ENCODE results near the gene FAM228A. TPM values are rescaled to one million over a fixed set of nuclear protein-coding genes. Genes with fewer than 3 reads are reported as not detected.

Gene FAM228A
- total RNA-seq, 1 experiment from 2014 or later = not detected

DNA sequence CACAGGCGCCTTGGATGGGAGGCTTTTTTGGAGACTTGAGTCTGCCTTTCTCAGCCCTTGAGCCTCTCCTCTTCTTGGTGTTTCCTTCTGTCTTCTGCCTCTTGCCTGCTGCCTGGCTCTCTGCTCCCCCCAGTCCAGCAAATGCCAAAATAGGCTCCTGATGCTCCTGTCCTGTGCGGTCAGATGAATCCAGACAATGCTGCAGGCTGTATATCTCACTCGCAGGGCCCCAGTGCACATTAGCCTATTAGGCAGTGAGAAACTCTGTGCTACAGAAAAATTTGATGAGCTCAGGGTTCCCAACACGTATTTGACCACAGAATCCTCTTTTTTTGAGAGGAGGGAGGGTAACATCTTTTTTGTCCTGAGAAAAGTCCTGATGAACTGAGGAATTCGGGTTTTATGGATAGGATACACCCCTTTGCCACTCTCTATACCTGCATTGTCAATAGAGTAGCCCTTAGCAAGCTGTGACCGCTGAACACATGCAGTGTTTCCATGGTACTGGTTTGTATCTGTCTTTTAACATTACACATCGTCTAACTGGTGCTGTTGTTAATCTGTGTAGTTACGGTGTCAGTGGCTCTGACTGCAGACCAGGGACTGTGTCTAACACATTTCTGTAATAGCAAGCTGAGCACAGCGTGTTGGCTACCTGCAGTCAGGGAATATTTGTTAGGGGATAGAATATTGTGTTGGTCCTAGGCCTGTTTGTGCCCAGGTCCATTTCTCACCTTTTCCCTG, 50.8 kb downstream of the FAM228A start:
- no peak for DNase-seq (ENCODE audit: low read depth)

DNA sequence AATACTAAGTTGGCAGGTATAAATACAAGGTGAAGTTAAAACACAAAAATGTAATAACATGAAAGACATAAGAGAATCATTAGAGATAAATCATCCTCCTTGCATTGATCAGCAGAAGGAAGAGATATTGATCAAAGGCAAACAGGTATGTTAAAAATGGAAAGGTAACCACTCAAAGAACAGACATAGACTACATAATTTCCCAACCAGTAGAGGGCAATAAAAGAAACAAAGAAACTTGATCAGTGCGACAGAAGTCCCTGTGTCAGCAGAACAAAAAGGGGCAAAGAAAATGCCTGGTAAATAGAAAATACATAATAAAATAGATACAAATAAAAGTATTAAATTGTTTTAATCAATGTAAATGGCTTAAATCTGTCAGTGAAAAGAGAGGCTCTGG, 53.6 kb downstream of the FAM228A start:
- DNase-seq (ENCODE audit: low read depth) = no peak

DNA sequence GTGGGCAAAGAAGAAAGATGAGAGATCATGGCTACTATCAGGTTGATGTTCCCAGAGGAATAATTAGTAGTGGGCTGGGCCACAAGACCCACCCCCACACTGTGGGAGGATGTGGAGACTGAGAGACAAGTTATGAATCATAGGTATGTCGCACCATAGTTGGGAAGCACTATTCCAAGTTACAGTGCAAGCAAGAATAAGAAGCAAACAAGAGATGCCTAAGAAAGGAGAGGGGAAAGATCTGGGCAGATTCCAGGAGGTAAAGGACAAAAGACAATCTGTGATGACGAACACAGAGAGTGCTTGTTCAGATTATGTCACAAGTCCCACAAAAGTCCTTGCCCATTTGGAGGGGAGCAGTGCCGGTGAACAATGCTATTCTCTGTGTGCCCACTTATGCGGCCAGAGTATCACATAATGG, 56.6 kb downstream of the FAM228A start:
- peak; percentile 30 for DNase-seq (ENCODE audit: low read depth)

DNA sequence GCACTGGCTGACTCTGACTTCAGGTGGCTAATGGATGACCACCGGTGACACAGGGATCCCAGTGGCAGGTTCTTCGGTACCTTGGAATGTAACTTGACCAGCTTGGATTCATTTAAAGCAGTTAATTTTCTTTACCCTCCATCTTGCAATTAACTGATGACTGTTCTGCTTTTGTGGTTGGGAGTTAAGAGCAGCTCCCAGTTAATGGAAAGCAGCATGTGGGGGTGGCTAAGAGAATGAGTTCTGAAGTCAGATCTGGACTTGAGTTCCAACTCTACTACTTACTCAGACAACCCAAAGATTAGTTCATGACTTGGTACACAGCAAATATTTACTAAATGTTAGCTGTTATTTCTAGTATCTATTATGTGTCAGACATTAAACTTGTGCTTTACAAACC, 58.5 kb downstream of the FAM228A start:
- no peak for DNase-seq (ENCODE audit: low read depth)

DNA sequence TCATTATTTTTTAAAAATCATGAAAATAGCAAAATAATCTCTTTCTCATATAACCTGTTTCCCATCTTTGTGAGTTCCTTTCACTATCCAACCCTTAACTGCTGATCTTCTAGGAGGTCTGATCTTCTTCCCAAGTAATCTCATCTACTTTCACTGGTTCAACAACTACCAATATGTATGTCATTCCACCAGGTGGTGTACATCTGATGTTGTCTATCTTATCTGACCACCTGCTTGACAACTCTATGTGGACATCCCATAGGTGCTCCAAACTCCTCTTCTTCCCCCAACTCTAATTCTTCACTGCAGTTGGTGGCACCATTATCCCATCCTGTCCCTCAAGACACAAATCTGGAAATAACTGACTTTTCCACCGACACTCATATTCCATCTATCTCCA, 62.5 kb downstream of the FAM228A start:
- no peak for DNase-seq (ENCODE audit: low read depth)

DNA sequence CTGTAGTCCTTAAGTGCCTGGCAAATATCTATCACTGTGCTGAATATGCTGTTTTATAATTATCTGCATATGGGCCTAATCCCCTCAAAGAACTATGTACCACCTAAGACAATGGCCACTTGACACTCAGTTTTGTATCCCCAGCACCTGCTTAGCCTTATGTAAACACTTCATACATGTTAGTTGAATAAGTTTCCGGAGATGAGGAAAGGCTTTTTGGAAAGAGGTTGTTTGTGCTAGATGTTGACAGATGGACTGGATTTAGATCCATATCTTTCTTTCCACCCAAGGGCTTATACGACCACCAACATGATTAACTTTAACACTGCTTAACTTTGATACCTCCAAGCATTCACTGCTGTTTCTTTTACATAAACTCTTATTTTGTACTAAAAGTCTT, 63.3 kb downstream of the FAM228A start:
- no peak for DNase-seq (ENCODE audit: low read depth)

DNA sequence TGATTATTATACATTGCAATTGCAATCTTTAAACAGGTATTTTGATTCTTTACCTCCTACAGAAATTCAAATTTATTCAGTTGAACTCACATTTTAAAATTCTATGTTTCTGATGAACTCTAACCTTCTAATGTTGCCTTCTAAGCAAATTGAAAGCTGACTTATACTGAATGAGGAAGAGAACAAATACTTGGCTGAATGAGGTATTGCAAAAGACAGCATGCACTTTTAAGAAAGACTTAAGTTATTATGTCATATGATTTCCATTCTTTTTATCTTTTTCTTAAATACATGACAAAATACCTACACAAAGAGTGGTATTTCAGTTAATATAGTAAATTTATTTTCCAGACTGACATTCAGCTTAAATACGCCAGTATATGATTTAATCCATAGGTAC, 64.7 kb downstream of the FAM228A start:
- no peak for DNase-seq (ENCODE audit: low read depth)

Other genes starting within 250 kb of the FAM228A start
- gene ATAD2B, start 247.9 kb upstream of the FAM228A start, total RNA-seq (2014; rRNA removed) = 5.8 and 6.4 TPM in 2 replicates
- gene UBXN2A, start 234.6 kb upstream of the FAM228A start, total RNA-seq (2014; rRNA removed) = 16.7 and 19.3 TPM in 2 replicates
- gene MFSD2B, start 165.0 kb upstream of the FAM228A start, total RNA-seq (2014; rRNA removed) = 0.51 TPM in 1 of 2 replicates, not detected in the other
- 12.3 and 14.3 TPM in 2 replicates for gene WDCP, start 127.7 kb upstream of the FAM228A start, total RNA-seq (2014; rRNA removed)
- 9.3 and 11.7 TPM in 2 replicates for gene FKBP1B, start 125.3 kb upstream of the FAM228A start, total RNA-seq (2014; rRNA removed)
- gene SF3B6, start 98.7 kb upstream of the FAM228A start, total RNA-seq (2014; rRNA removed) = 130 and 144 TPM in 2 replicates
- gene TP53I3, start 90.2 kb upstream of the FAM228A start, total RNA-seq (2014; rRNA removed) = 101 and 119 TPM in 2 replicates
- gene PFN4, start 51.7 kb upstream of the FAM228A start, total RNA-seq (2014; rRNA removed) = 0.63 and 1.7 TPM in 2 replicates
- gene FAM228B, start 51.6 kb upstream of the FAM228A start, total RNA-seq (2014; rRNA removed) = 1.9 and 5.6 TPM in 2 replicates
- 13.8 and 20.8 TPM in 2 replicates for gene ITSN2, start 185.5 kb downstream of the FAM228A start, total RNA-seq (2014; rRNA removed)

Measured in LHCN-M2 (cell line).